Measurements from ENCODE around the gene ZSCAN4.
A peak's percentile ranks its signal among the peaks of the same experiment; 100 is the strongest.

Gene ZSCAN4

GRCh38 chr19:57686727-57687126 is 18.0 kb downstream of the ZSCAN4 start:
- no peak for ATAC-seq

- ATAC-seq = no peak
Observed at GRCh38 chr19:57687363-57688010, 18.8 kb downstream of the ZSCAN4 start.

- no peak for ATAC-seq
Observed at GRCh38 chr19:57688011-57688763, 19.5 kb downstream of the ZSCAN4 start.

- ATAC-seq = no peak
Observed at GRCh38 chr19:57689750-57690149, 21.0 kb downstream of the ZSCAN4 start.

- no peak for ATAC-seq
Observed at GRCh38 chr19:57701625-57702024, 32.9 kb downstream of the ZSCAN4 start.

GRCh38 chr19:57706346-57706745 is 37.6 kb downstream of the ZSCAN4 start:
- ATAC-seq = no peak

GRCh38 chr19:57708641-57709361 is 40.1 kb downstream of the ZSCAN4 start, which contains the start of gene ZNF154:
TSS of gene ZNF154 (minus strand) at chr19:57709204. CDS start at chr19:57708971, 233 bp downstream.
- ATAC-seq = peak; percentile 76 to 88

GRCh38 chr19:57709616-57710015 is 40.9 kb downstream of the ZSCAN4 start:
- no peak for ATAC-seq

- ATAC-seq = no peak
Observed at GRCh38 chr19:57712222-57712621, 43.5 kb downstream of the ZSCAN4 start.

- ATAC-seq = no peak
Observed at GRCh38 chr19:57719424-57719823, 50.7 kb downstream of the ZSCAN4 start.

- no peak for ATAC-seq
Observed at GRCh38 chr19:57719901-57720519, 51.3 kb downstream of the ZSCAN4 start.

- no peak for ATAC-seq
Observed at GRCh38 chr19:57720878-57721277, 52.1 kb downstream of the ZSCAN4 start.

All from activated CD4-positive, CD25-positive, alpha-beta regulatory T cell treated with anti-CD3 and anti-CD28 coated beads, Interleukin-2, amount 50 U/mL, for 24 hours (primary cell).